Nephron (organoid): ENCODE data around the gene OBI1.
"Not testable (repeated sequence)": the region's sequence is repeated elsewhere in the genome, so short reads cannot be mapped to it uniquely, and the experiment has no call there.

ENCODE experiments used
- H3K27ac Mint-ChIP-seq, 3 experiments: 2 replicates each; pipeline ENCODE4 v1.8.0; 2020; ENCODE audit warnings: mixed read lengths in 3 of 3, mild to moderate bottlenecking in 2 of 3, moderate library complexity in 1 of 3
- H3K27me3 Mint-ChIP-seq: 2 replicates; pipeline ENCODE4 v1.8.0; 2021; ENCODE audit warnings: low read depth, mild to moderate bottlenecking, moderate library complexity, mixed read lengths
- H3K36me3 Mint-ChIP-seq: 2 replicates; pipeline ENCODE4 v1.8.0; 2020; ENCODE audit warnings: low read depth, mixed read lengths
- H3K4me1 Mint-ChIP-seq: 2 replicates; pipeline ENCODE4 v1.8.0; 2020; ENCODE audit warnings: mixed read lengths
- H3K4me3 Mint-ChIP-seq, 3 experiments: 2 replicates each; pipeline ENCODE4 v1.8.0; 2020; ENCODE audit warnings: mild to moderate bottlenecking in 3 of 3, mixed read lengths in 3 of 3, moderate library complexity in 2 of 3
- H3K9me3 Mint-ChIP-seq: 2 replicates; pipeline ENCODE4 v1.8.0; 2020; ENCODE audit warnings: mixed read lengths
- CTCF ChIP-seq, 3 experiments: fragments of 200-600 bp; sonication (generic); IDR thresholded peaks; one replicate each; pipeline ENCODE4 v1.5.0; 2021; ENCODE audit warnings: antibody characterized with exemption in 3 of 3; ENCODE audit not compliant: unreplicated experiment in 3 of 3

OBI1 gene

GRCh38 chr13:78655007-78655406 is 3.9 kb downstream of the OBI1 start:
- peak overlapping the region in 2 of 3 experiments; percentile 14 for H3K4me3 Mint-ChIP-seq
- peaks cover 7% of the 10 kb centered on the region for H3K36me3 Mint-ChIP-seq
- peaks cover 20% of the 10 kb centered on the region for H3K4me1 Mint-ChIP-seq
- H3K27ac Mint-ChIP-seq, result no peak overlapping the region
- TF ChIP-seq CTCF (IDR thresholded peaks at IDR 0.05; ENCODE audit: unreplicated experiment in 3 of 3), result no peak
- H3K27me3 Mint-ChIP-seq, result no peaks in the 10 kb centered on the region
- no peaks in the 10 kb centered on the region for H3K9me3 Mint-ChIP-seq

DNA sequence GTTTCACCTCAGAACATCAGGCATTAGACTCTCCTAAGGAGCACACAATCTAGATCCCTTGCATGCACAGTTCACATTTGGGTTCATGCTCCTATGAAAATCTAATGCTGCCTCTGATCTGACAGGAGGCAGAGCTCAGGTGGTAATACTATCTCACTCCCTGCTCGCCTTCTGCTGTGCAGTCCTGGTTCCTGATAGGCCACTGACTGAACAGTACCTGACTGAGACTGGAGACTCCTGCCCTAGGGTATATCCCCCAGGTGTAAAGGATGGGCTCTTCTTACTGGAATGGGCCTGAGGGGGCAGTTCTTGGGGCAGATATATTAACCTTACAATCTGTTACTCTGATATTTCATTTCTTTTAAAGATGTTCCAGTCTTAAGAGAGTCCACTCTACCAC is 6.3 kb downstream of the OBI1 start:
- no peak overlapping the region for H3K27ac Mint-ChIP-seq
- H3K9me3 Mint-ChIP-seq, result no peaks in the 10 kb centered on the region
- peaks cover 7% of the 10 kb centered on the region for H3K36me3 Mint-ChIP-seq
- H3K4me3 Mint-ChIP-seq, result no peak overlapping the region
- H3K4me1 Mint-ChIP-seq, result peaks cover 12% of the 10 kb centered on the region
- no peaks in the 10 kb centered on the region for H3K27me3 Mint-ChIP-seq
- TF ChIP-seq CTCF (IDR thresholded peaks at IDR 0.05; ENCODE audit: unreplicated experiment in 3 of 3), result no peak

DNA sequence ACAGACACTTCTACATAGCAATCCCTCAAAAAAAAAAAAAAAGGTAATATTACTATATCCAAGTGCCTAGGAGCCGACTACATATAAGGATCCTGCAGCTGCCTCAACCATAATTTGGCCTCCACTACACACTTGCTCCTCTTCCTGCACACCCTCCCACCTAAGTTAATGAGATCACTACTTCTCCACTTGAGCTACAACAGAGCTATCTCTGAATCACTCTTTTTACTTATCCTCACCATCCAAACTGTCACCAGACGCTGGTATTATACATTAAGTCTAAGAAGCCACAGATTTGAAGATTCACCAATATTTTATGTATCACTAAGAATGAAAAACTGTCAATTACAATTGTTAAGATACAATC is 8.3 kb downstream of the OBI1 start:
- Mint-ChIP-seq H3K27ac (no peak overlapping the region), H3K36me3 (peaks cover 4% of the 10 kb centered on the region), H3K4me1 (peaks cover 13% of the 10 kb centered on the region), H3K27me3 (no peaks in the 10 kb centered on the region), H3K9me3 (no peaks in the 10 kb centered on the region), H3K4me3 (no peak overlapping the region)
- no peak for TF ChIP-seq CTCF (IDR thresholded peaks at IDR 0.05; ENCODE audit: unreplicated experiment in 3 of 3)

DNA sequence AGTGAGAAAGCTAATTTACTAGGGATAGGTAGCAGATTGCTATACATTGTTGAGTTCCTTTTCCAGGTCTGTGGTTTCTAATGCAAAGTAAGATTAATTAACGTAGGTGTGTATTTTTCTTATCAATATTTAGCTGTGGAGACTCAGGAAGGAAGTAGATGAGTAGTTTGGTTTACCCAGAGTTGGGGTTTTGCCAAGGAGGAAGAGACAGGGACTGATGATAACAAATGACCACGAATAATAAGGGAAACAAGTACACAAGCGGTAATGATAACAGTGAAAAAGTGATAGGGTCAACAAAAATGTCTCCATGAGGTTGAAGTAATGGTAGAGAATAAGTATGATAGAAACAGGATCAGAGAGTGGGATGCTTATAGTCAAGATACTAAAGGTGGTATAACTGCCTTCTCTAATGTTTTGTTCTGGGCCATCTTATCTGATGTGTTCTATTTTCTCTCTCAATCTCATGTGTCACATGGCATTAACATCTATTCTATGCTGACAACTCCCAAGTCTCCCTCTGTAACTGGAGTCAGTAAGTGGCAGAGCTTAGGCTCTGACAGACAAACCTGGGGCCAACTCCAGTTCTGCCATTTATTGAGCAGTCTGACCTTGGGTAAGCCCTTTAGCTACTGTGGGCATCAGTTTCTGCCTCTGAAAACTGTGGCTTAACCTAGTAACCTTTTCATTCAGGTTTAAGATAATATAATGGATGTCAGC is 8.8 kb downstream of the OBI1 start:
- no peaks in the 10 kb centered on the region for H3K27me3 Mint-ChIP-seq
- H3K4me1 Mint-ChIP-seq, result peaks cover 12% of the 10 kb centered on the region
- no peak overlapping the region for H3K4me3 Mint-ChIP-seq
- no peaks in the 10 kb centered on the region for H3K36me3 Mint-ChIP-seq
- H3K27ac Mint-ChIP-seq, result no peak overlapping the region
- H3K9me3 Mint-ChIP-seq, result no peaks in the 10 kb centered on the region
- no peak for TF ChIP-seq CTCF (IDR thresholded peaks at IDR 0.05; ENCODE audit: unreplicated experiment in 3 of 3)

DNA sequence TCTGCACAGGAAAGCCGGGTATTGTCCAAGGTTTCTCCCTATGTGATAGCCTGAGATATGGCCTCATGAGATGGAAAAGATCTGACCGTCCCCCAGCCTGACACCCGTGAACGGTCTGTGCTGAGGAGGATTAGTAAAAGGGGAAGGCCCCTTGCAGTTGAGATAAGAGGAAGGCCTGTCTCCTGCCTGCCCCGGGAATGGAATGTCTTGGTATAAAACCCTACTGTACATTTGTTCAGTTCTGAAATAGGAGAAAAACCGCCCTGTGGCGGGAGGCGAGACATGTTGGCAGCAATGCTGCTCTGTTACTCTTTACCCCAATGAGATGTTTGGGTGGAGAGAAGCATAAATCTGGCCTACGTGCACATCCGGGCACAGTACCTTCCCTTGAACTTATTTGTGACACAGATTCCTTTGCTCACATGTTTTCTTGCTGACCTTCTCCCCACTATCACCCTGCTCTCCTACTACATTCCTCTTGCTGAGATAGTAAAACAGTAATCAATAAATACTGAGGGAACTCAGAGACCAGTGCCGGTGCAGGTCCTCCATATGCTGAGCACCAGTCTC is 11.8 kb downstream of the OBI1 start:
- H3K4me1 Mint-ChIP-seq, H3K27me3 Mint-ChIP-seq, H3K4me3 Mint-ChIP-seq, H3K9me3 Mint-ChIP-seq: not testable (repeated sequence)
- peaks cover 17% of the 10 kb centered on the region for H3K36me3 Mint-ChIP-seq
- peak overlapping the region in 2 of 3 experiments; percentile 26 to 65 for H3K27ac Mint-ChIP-seq

- Mint-ChIP-seq H3K4me1 (no peaks in the 10 kb centered on the region), H3K4me3 (no peak overlapping the region), H3K27ac (no peak overlapping the region), H3K36me3 (peaks cover 68% of the 10 kb centered on the region), H3K27me3 (no peaks in the 10 kb centered on the region), H3K9me3 (no peaks in the 10 kb centered on the region)
- TF ChIP-seq CTCF (IDR thresholded peaks at IDR 0.05; ENCODE audit: unreplicated experiment in 3 of 3), result no peak
These were observed 20.7 kb downstream of the OBI1 start for GRCh38 chr13:78638216-78638615.
